Activated T-cell treated with anti-CD3 and anti-CD28 coated beads for 4 hours (primary cell): ENCODE measurements around the gene MPDU1.
A peak's percentile ranks its signal among the peaks of the same experiment; 100 is the strongest.
"Not testable (repeated sequence)": the region's sequence is repeated elsewhere in the genome, so short reads cannot be mapped to it uniquely, and the experiment has no call there.

Experiments
- DNase-seq: peaks from one replicate; pipeline ENCODE4 v3.0.0-alpha.2; 2020

MPDU1 gene

DNA sequence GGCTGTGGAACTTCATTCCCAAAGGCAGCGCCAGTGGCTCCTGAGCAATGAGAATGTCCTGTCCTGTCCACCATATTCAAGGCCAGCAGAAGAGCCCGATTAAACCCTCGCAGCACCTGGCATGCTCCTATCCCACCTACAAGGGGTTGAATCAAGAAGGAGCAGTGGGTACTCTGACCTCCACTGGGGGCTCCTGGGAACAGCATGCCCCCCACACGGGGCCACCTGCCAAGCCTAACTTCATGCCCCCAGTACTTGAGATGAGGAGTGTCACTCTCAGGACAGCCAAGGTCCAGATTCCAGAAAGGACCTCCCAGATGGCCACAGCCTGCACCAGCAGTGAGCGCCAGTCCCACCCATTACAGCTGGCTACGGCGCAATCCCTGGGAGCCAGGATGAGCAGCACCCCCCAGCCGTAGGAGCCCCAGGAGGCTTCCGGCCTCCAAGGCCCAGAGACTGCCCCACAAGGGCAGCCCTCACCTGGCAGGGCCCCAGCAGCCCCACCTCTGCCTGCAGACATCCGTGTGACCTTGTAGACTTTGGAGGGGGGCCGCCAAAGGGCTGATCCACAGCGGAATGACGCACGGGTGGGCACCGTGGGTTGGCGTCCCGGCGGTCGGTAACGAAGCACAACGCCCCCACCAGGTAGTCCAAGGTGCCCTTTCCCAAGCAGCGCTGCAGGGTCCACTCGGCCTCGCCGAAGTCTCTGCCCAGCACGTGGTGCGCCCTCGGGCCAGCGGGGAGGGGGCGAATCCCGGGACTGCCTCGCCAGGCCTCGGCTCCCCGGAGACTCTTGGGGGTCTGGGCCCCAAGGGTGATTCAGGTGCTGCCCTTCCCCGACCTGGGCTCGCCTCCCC, 1.0 kb upstream of the MPDU1 start:
- no peak for DNase-seq

DNA sequence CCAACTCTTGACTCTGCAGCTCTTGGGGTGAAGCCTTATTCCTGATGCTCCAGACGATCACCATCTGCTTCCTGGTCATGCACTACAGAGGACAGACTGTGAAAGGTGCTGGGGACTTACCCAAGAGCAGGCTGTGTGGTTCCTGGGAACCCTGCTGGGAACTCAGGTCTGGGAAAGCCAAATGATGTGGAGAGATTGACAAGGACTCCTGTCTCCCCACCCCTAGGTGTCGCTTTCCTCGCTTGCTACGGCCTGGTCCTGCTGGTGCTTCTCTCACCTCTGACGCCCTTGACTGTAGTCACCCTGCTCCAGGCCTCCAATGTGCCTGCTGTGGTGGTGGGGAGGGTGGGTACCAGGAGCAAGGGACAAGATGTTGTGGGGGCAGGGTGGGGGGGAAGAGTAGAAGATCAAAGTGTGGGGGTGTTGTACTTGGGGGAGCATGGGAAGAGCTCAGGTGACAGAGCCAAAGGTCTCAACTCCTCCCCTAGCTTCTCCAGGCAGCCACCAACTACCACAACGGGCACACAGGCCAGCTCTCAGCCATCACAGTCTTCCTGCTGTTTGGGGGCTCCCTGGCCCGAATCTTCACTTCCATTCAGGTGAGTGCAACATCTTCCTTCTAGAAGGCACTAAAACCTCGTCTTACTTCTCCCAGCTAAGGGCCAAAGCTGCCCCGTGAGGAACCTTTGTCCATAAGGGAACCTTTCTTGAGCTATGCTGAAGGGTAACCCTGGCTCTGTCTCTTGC, 3.2 kb downstream of the MPDU1 start:
- DNase-seq = no peak

DNA sequence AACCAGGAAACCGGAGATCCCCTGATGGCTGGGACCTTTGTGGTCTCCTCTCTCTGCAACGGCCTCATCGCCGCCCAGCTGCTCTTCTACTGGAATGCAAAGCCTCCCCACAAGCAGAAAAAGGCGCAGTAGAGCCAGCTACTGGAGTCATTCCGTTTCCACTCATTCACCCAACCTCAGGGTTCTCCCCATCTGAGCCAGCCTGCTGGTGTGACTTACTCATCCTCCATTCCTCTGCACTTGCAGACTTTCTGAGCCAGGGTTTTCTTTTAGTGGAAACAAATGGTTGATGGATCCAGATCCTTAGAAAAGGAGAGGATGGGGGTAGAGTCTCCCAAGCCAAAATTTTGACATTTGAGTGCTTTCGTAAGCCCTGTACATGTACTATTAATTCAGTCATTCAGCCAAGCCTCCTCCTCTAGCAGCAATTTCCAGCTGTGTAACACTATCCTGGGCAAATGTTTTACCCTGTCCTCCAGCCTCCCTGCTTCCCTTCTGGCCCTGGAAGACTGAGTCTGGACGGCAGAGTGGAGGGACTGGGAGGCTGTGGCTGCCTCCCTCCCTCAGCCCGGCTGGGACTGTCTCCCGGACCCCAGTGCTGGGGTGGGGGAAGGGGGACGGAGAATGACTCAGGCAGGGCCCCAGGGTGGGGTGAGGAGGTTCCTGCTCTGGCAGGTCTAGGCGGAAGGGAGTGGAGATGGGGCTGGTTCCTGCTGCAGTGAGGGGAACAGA, 3.9 kb downstream of the MPDU1 start:
- DNase-seq = no peak

DNA sequence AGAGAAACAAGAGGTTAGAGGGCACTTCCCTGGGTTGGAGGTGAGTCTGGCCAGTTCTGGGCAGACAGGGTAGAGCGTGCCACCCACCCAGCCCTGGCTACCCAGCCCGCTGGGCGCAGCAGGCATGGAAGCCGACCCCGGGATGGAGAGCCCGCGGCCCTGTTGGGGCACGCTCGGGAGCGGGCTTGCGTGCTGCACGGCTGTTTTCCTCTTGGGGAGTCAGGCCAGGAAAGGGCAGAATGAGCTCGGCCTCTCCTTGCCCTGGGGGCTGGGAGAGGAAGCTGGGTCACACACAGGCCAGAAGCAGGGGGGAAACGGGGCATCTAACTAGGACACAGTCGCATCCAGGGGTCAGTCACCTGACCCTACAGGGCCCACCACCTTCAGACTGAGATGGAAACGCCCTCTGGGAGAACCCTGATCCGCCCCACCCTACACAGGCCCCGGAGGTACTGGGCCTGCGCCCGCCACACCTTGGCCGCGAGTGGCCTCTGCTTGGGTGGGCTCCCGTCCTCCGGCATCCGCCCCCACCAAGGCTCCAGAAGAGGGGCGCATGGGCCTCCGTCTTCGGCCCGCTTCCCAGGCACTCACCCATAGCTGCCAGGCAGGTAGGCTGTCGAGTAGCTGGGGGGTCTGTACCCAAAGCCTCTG, 5.0 kb downstream of the MPDU1 start:
- DNase-seq = no peak

DNA sequence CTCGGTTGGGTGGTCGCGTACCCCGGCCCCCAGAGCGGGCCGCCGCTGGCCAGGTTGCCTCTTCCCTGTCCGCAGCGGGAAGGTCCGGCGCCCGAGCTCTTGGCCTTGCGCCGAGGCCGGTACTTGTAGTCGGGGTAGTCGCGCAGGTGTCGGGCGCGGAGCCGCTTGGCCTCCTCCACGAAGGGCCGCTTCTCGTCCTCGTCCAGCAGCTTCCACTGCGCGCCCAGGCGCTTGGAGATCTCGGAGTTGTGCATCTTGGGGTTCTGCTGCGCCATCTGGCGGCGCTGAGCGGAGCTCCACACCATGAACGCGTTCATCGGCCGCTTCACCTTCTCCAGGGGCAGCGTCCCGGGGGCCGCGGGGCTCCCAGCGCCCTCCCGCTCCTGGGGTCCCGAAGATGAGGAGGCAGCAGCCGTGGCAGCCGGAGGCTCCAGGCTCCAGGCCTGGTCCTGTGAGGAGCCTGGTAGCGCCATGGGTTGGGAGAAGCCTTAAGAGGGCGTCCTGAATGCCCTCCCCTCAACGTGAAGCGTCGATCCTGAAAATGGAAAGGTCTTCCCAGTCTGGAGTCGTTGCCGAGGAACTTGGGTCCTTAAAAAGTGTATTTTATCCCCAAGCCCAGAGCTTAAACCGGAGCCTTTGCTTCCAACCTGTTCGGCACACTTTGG, 5.7 kb downstream of the MPDU1 start:
- DNase-seq = peak; percentile 48

DNA sequence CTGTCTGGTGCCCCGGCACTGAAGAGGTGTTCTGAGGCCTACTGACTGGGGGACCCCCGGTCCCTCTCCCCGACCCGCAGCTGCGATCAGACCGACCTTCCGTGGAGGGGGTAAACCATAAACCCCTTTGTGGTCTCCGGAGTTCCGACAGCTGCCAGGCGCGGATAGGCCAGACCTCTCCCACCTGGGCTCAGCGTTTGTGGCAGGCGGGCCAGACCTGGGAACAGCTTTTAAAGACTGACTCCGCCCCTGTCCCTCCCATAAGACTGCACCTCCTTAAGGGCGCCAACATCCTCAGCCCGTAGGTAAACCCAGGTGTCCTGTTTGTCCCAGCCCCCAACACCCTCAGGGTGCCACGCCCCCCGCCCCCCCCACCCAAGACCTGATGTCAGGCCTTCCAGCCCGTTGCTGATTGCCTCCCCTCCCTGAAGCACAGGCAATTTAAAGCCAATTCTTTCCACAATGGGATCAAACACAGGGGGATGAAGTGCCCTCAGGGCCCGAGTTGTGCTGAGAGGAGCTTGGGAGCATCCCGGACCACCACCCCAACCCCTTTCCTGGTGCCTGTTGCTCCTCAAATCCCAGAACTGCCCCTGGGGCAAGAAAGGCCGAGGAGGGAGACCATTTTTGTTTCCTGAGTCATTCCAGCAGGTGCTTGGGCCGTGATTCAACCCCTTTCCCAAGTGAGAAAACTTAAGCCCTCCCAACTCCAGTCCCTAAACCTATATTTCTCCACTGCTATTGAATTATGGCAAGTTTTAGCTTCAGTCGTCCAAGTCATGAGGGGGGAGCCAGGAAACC, 6.4 kb downstream of the MPDU1 start, which contains the start of gene SOX15:
TSS of gene SOX15 (minus strand) at position 204 of the 801 bp plus-strand sequence. CDS start 418 bp downstream, outside the sequence.
- DNase-seq = no peak

DNA sequence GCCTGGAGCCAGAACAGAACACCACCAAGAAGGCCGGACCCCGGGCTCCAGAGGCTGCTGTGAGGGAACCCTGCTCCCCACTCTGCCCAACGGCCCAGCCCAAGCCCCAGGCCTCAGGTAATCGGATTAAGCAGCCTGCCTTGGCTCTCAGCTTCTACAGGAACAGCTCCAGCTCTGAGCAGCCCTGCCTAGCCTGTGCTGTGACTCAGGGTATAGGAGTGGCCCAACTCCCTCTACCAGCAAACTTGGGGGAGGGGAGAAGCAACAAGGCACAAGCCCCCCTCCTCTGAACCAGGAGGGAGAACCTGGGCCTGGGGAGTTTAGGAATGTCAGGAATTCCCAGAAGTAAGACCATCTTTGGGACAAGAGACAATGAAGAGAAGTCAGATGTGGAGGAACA, 7.1 kb downstream of the MPDU1 start:
- no peak for DNase-seq

DNA sequence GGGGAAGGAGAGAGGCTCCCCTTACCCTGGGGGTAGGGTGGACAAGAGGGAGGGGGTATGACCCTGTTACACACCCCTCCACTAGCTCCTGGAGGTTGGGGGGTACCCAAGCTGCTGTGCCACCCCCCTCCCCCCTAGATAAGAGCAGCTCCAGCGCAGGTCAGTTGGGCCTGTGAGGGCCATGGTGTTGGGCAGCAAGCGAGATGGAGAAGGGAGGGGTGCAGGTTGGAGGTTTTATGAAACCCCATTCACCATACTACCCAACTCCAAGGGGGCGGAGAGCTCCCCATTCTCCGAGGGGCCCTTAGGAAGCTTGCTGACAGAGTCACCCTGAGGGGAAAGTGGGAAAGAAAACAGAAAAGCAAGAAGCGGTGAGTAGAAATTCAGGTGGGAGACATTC, 7.9 kb downstream of the MPDU1 start:
- no peak for DNase-seq

DNA sequence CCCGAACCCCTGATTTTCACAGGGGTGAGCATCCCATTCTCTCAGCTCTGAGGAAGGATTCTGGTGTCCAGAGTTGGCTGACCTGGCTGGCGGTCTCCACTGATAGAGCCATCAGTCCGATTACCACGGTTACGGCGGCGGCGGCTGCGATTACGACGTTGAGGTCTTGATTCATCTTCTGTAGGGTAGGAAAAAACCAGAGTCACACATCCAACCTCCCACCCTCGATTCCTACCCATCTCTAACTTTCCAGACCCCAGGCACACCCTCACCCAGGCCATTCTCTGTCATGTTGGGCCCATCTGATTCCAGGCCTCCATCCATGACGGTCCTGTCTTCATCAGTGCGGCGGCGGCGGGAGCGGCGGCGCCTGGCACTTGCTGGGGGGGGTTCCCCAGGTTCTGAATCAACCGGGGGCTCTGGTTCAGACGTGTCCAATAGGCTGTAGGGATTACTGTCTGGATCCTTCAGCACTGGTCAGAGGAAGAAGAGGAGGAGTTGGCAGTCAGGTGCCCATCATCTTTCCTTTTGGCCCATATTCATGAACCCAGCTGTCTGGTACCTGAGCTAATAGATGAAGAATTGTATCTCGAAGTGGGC, 8.9 kb downstream of the MPDU1 start:
- no peak for DNase-seq

DNA sequence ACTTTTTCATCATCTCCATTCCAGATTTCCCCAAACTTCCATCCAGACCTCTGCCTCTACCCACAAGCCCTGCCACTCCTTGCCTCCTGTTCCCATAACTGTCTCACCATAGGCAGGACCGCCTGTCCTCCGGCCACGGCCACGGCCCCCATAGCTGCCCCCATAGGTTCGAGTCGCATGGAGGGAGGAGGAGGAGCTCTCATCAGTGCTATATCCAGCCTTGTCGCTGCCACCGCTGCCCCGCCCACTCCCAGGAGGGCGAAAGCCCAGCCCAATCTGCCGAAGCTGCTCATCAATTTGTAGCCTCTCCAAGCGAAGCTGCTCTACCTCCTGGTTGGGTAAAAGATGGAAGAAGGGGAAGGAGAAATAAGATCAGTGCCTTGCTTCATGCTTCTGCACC, 9.6 kb downstream of the MPDU1 start:
- DNase-seq = no peak

DNA sequence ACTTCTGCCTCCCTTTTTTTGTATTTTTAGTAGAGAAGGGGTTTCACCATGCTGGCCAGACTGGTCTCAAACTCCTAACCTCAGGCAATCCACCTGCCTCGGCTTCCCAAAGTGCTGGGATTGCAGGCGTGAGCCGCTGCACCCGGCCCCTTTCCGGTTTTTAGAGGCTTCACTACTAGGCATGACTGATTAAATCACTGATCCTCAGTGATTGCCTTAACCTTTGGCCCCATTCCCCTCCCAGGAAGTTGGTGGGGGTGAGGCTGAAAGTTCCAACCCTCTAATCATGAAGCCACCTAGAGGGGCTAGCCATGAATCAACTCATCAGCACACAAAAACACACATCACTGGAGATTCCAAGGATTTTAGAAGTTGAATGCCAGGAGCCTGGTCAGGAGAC, 13.9 kb downstream of the MPDU1 start:
- DNase-seq = not testable (repeated sequence)

DNA sequence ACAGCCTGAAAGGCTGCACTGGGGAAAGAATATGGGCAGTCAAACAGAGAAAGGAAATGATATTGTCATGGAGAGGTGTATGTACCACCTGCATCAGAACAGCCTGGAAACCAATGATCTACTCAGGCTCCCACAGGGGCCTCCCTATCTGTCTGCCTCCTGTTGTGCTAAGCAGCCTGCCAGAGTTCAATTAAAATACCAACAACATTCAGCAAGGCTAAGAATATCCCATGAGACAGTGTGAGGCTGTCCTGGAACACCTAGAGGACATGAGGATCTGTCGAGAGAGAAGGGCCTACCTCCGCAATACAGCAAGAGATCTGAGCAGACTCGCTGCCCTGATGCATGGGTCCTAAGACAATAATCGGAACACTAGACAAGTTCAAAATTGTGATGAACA, 22.6 kb downstream of the MPDU1 start:
- no peak for DNase-seq

DNA sequence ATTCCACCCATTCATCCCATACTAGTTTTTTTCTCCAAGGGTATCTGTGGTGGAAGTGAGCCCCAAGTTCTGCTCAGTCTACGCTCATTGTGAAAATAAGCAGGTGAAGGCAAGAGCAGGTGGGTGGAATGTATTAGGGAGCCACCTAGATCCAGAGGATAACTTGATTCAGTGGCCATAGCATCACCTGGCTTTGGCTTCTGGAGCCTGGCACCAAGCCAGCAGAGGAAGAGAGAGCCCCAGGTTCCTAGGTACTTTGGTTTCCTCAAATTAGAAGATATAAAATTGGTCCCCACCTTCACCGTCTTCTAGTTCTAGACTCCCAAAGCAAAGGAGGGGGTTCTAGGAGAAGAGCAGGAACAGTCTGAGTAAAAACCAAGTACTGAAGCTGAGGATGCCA, 27.0 kb downstream of the MPDU1 start:
- no peak for DNase-seq

DNA sequence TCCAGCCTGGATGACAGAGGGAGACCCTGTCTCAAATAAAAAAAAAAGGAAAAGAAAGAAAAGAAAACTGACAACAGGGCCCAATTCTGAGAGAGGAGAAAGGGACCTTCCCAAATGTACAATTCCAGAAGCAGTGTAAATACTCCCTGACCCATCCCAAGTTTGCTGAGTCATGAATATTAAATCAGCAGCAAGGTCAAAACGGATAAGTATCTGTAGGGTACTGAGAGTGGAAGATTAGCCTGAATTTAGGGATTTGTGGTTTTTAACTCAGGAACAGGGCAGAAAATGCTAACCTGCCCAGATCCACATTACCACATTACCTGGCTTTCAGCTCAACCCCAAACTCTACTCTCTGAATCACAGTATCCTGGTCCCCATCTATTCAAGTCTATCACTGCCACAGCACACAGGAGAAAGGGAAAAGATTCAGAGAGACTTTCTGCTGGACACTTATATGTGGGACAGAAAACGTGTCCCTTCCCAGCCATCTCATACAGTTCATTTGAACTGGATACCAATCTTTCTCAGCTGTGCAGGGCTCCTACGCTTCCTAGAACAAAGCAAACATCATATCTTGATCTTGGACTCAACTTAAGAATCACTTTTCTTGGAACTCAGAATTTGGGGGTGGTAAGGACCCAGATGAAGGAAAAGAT, 28.1 kb downstream of the MPDU1 start:
- DNase-seq = no peak

DNA sequence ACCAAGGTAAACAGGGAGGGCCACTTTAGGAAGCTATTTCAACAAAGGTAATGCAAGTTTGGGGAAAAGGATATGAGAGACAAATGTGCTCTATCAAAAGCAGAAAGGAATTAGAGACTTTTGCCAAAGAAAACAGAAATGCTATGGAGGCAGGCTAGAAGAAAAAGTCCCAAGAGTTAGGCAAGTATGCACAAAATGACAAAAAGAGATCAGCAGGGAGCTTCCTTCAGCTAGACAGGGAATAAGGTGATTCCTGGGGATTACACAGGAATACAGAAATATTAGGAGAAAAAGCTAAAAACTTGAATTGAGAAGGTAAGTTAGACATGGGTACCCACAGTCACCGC, 28.6 kb downstream of the MPDU1 start:
- DNase-seq = no peak

DNA sequence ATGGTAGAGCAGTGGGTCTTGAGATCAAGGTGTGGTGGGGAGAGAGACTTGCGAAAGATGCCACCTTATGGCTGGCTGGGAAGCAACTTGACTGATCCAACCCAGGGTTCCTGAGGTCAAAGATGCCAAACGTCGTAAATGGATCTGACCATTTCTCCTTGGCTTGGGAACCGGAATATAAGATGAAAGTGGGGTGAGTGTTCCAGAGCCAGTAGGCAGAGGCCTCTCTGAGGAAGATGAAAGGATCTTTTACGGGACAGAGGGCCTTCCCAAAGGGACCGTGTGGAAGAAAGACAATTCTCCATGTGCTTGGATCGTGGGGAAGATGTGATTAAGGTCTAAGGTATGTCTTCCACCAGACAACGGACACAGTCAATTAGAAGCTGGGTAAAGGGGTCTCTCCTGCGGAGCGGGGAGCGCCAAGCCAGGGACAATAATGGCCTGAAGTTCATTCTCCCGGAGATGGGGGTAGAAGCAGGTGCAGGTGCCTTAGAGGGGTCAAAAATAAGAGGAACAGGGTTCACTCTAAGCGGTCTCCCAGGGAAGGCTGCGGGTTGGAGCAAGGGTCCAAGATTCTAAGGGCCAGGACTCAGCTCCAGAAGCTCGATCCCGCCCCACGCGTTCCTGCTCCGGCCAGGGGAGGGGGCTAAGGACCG, 30.2 kb downstream of the MPDU1 start:
- DNase-seq = no peak

DNA sequence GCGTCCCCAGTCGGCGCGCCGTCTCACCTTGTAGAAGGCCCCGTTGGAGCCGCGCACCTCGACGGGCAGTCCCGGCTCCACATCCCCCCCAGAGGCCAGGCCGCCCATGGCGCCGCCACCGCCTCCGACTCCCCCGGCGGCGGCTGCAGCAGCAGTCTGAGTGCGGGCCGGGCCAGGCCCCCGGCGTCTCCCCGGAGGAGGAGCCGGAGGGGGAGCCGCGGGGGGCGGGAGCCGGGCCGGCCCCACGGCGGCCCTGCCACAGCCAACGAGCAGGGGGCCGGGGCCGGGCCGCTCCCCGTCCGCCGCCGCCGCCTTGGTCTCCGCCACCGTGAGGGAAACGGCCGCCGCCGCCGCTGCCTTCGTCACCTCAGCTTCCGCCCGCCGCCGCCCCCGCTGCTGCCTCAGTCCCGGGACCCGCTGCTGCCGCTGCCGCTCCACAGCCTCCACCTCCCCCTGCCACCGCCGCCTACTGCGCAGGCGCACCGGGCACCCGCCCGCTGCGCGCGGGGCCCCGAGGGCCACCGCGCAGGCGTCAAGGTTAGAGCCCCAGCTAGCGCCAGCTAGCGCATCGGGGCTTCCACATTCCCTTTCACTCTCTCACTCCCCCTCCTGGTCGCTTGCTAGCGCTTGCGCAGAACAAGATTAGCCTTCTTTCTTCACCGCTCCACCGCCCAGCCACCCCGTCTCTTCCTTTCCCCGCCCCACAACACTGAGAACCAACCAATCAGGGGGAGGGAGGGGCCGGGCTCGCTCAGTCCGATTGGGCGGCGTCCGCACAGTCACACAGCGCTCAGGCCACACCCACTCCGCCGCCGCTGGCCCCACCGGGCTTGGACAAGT, 31.0 kb downstream of the MPDU1 start, which contains the start of gene FXR2:
TSS of gene FXR2 (minus strand) at position 473 of the 840 bp plus-strand sequence. CDS start at position 108, 365 bp downstream.
- peak; percentile 97 for DNase-seq

DNA sequence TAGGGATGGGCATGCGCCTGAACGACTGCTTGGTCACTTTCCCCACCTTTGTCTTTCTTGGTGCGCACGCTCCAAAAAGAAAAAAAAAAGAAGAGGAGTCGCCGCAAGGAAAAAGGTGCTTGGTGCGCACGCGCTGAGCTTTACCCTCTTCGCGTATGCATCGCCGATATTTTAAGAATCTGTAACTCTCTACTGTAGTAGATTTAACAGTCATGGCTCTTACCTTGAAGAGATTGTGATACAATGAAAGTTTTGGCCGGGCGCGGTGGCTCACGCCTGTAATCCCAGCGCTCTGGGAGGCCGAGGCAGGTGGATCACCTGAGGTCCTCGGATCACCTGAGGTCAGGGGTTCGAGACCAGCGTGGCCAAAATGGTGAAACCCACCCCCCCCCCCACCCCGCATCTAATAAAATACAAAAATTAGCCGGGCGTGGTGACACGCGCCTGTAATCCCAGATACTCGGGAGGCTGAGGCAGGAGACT, 31.7 kb downstream of the MPDU1 start:
- no peak for DNase-seq

DNA sequence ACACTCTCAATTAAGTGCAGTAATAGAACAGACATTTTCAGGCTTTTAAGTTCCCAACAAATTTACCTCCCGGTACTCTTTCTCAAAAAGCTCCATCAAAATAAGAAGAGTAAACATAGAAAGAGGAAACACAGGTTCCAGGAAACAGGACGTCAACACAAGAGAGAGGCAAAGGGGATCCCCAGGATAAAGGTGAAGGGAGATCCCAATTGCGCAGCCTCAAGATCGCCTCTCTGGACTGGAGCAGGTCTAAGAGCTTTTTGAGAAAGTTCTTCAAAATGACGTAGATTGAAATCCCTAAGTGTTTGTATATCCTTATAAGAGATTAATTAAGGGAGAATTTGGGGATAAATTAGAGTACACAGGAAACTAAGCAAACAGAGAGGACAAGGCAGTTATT, 35.0 kb downstream of the MPDU1 start:
- DNase-seq = no peak
